ENCODE measurements around the gene ACIN1.

Gene ACIN1

DNA sequence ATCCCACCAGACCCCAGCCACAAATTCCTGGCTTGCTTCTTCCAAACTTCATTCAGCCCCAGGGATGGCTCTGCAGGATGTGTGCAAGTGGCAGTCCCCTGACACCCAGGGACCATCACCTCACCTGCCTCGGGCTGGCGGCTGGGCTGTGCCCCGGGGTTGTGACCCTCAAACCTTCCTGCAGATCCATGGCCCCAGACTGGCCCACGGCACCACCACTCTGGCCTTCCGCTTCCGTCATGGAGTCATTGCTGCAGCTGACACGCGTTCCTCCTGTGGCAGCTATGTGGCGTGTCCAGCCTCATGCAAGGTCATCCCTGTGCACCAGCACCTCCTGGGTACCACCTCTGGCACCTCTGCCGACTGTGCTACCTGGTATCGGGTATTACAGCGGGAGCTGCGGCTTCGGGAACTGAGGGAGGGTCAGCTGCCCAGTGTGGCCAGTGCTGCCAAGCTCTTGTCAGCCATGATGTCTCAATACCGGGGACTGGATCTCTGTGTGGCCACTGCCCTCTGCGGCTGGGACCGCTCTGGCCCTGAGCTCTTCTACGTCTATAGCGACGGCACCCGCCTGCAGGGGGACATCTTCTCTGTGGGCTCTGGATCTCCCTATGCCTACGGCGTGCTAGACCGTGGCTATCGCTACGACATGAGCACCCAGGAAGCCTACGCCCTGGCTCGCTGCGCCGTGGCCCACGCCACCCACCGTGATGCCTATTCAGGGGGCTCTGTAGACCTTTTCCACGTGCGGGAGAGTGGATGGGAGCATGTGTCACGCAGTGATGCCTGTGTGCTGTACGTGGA lies 52.6 kb downstream of the ACIN1 start, which contains the start of gene PSMB11:
Gene PSMB11, plus strand, starts transcription at position 51 of the 804 bp plus-strand sequence. Its CDS starts 14 bp downstream, at position 65.
- no peak for TF ChIP-seq TAF1 (IDR thresholded peaks at IDR 0.05; ENCODE audit: borderline replicate concordance, low read depth, low read length)
- no peak for TF ChIP-seq POLR2A (IDR thresholded peaks at IDR 0.05; ENCODE audit: low read depth, low read length)
- TF ChIP-seq POLR2AphosphoS5 (IDR thresholded peaks at IDR 0.05; ENCODE audit: low read depth, low read length) = no peak
- DNase-seq (ENCODE audit: insufficient read length) (no peak), FAIRE-seq (no peak)

DNA sequence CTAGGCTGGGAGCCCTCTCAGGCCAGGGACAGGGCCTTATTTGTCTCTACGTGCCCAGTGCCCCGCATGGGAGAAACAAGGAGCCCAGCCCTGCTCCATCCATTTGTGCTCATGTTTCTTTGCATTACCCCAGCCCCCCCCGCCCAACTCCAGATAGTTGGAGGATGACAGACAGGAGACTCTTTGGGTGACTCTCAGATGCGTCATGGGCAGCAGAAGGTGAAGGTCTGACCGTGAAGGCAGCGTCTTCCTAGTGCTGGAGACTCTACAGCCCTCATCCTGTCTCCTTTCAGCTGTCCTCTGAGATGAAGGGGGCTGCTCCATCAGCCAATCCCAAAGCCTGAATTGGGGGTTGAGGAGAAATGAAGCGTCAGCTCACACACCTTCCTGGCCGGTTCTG lies 53.2 kb downstream of the ACIN1 start:
- DNase-seq (ENCODE audit: insufficient read length) (no peak), FAIRE-seq (no peak)
- TF ChIP-seq POLR2A (IDR thresholded peaks at IDR 0.05; ENCODE audit: low read depth, low read length) (no peak), POLR2AphosphoS5 (IDR thresholded peaks at IDR 0.05; ENCODE audit: low read depth, low read length) (no peak), TAF1 (IDR thresholded peaks at IDR 0.05; ENCODE audit: borderline replicate concordance, low read depth, low read length) (no peak)

DNA sequence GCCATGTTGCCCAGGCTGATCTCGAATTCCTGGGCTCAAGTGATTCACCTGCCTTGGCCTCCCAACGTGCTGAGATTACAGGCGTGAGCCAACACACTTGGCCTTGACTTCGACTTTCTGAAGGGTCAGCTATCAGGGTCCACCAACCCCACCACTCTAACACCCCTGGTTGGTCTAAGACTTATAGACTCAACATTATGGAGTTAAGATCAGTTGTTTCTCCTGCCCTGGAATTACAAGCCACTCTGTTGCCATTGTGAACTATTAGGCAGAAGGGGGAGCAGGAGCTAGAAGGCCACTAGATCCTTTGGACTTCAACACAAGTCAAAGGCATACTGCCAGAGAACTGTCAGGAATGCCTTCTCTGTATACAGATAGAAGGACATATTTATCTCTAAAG lies 54.8 kb downstream of the ACIN1 start:
- FAIRE-seq = no peak
- DNase-seq (ENCODE audit: insufficient read length) = no peak
- TF ChIP-seq POLR2A (IDR thresholded peaks at IDR 0.05; ENCODE audit: low read depth, low read length) = no peak
- TF ChIP-seq POLR2AphosphoS5 (IDR thresholded peaks at IDR 0.05; ENCODE audit: low read depth, low read length) = no peak
- TF ChIP-seq TAF1 (IDR thresholded peaks at IDR 0.05; ENCODE audit: borderline replicate concordance, low read depth, low read length) = no peak

DNA sequence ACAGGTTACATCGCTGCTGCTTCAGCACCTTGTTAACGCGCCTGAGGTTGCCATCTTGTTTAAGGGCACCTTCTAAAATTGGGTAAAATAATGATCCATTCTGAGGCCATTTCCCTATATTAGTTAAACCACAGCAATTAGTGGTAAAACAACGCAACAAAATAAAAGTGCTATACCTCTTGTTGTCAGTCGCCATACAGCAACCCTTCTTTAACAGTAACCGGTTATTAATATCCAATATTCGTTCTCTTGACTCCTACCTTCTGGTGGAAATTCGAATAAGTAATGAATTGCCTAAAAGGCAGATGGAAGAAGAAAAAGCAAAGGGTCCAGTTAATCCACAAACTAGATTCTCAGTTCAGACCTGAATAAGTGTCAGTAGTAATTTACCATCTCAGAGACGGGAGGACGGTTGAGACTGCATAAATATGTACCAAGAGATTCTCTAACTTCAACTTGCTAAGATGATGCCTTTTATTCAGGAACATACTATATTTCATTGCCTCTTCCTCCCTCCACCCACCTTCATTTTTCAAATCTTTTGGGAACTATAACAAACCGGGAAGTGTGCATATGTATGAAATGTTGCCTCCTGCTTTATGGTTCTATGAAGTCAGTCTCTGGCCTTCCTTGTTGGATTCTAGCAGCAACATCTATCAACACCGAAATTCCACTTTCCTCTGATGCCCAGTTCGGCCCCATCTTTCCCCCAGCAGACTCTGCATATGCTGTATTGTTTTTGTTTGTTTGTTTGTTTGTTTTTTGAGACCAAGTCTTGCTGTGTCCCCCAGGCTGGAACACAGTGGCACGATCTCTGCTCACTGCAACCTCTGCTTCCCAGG lies 59.4 kb downstream of the ACIN1 start:
- DNase-seq (ENCODE audit: insufficient read length) (no peak), FAIRE-seq (no peak)
- no peak for TF ChIP-seq TAF1 (IDR thresholded peaks at IDR 0.05; ENCODE audit: borderline replicate concordance, low read depth, low read length)
- no peak for TF ChIP-seq POLR2AphosphoS5 (IDR thresholded peaks at IDR 0.05; ENCODE audit: low read depth, low read length)
- no peak for TF ChIP-seq POLR2A (IDR thresholded peaks at IDR 0.05; ENCODE audit: low read depth, low read length)

DNA sequence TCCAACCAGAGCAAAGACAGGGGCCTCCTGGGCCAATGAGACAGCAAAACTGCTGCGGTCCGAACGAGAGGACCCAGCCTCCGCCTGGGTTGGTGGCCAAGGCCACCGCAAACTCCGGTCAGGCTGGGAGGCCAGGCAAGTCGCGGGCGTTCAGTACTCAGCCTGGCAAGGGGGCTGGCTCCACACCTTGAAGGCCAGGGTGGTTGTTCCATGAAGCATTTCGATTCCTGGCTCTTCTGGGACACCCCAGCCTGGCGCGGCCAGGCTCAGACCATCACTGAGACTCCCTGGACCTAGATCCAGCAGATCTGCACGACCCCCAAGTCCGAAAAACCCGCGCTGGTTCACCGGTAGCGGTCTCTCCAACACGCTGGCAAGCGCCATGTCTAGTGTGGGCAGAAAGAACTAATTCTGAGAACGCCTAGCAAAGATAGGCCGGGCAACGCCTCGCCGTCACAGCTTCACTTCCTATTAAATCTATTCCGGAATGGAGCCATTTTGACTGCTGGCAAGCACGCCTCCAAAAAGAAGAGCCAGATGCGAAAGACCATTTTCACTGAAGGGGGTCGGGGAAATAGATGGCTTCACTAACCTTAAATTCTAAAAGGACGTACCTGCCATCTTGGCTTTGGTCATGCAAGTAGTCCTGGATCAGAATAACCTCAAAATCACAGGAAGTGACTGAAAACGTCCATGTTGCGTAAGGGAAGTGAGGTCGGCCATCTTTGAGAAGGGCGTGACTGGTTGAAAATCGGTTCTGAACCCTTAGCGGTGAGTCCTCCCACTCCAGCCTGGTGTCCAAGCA lies 60.2 kb downstream of the ACIN1 start, which contains the start of gene PSMB5:
Gene PSMB5, minus strand, starts transcription at position 403 of the 805 bp plus-strand sequence. Its CDS starts 19 bp downstream, at position 384.
- peak; percentile 89 for DNase-seq (ENCODE audit: insufficient read length)

DNA sequence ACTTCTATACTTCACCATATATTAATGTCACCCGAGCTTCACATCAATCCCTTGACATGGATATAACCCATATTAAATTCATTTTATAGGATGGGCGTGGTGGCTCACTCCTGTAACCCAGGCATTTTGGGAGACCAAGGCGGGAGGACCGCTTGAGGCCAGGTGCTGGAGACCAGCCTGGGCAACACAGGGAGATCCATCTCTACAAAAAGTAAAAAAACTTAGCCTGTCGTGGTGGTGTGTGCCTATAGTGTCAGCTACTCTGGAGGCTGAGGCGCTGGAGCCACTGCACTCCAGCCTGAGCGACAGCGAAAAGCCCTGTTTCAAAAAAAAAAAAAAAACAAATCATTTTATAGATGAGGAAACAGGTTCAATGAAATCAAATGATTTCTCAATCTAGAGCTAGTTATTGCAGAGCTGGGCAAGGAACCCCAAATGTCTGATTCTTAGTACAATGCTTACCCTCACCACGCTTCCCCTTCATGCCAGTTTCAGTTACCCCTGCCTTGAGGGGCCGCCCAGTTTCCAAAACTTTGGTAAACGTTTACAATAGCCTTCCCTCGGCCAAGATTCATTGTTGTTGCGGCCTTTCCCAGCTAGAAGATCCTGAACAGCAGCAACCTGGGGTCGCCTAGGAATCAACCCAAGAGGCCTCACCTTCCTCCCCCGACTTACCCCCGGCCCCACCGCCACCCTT lies 61.0 kb downstream of the ACIN1 start:
- TF ChIP-seq POLR2A (IDR thresholded peaks at IDR 0.05; ENCODE audit: low read depth, low read length) (no peak), POLR2AphosphoS5 (IDR thresholded peaks at IDR 0.05; ENCODE audit: low read depth, low read length) (no peak), TAF1 (IDR thresholded peaks at IDR 0.05; ENCODE audit: borderline replicate concordance, low read depth, low read length) (no peak)
- FAIRE-seq (no peak), DNase-seq (ENCODE audit: insufficient read length) (no peak)

More for the DNA sequence above, 60.2 kb downstream of the ACIN1 start, which contains the start of gene PSMB5:
- TF ChIP-seq POLR2A (IDR thresholded peaks at IDR 0.05; ENCODE audit: low read depth, low read length) (peak; percentile 79), TAF1 (IDR thresholded peaks at IDR 0.05; ENCODE audit: borderline replicate concordance, low read depth, low read length) (peak; percentile 76; the same call in 1 of the 2 replicates), POLR2AphosphoS5 (IDR thresholded peaks at IDR 0.05; ENCODE audit: low read depth, low read length) (peak; percentile 78; the same call in 1 of the 2 replicates)
- peak; percentile 92 for FAIRE-seq

GRCh38 chr14:23033251-23033727 lies 61.6 kb downstream of the ACIN1 start:
- no peak for FAIRE-seq
- TF ChIP-seq POLR2A (IDR thresholded peaks at IDR 0.05; ENCODE audit: low read depth, low read length) (no peak), TAF1 (IDR thresholded peaks at IDR 0.05; ENCODE audit: borderline replicate concordance, low read depth, low read length) (no peak), POLR2AphosphoS5 (IDR thresholded peaks at IDR 0.05; ENCODE audit: low read depth, low read length) (no peak)
- DNase-seq (ENCODE audit: insufficient read length) = no peak

- FAIRE-seq (no peak), DNase-seq (ENCODE audit: insufficient read length) (no peak)
- TF ChIP-seq POLR2A (IDR thresholded peaks at IDR 0.05; ENCODE audit: low read depth, low read length) (no peak), TAF1 (IDR thresholded peaks at IDR 0.05; ENCODE audit: borderline replicate concordance, low read depth, low read length) (no peak), POLR2AphosphoS5 (IDR thresholded peaks at IDR 0.05; ENCODE audit: low read depth, low read length) (no peak)
Measured at GRCh38 chr14:23030936-23031335, 64.0 kb downstream of the ACIN1 start.

DNA sequence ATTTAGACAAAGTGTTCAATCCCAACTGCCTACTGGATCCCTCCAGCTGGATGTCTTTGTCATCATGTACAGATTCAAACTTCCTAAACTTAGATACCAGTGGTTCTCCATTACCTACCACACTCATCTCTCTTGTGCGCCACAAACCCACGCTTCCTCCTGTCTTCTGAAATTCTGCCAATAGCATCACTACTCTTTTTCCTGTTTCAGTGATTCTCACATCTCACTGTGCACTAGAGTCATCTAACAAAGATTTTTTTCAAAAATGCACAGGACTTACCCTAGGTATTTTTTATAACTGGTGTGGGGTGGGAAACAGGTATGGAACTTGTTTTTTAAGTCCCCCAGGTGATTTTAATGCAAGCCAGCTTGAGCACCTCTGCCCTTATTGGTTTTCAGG lies 66.1 kb downstream of the ACIN1 start:
- FAIRE-seq = no peak
- TF ChIP-seq TAF1 (IDR thresholded peaks at IDR 0.05; ENCODE audit: borderline replicate concordance, low read depth, low read length) = no peak
- TF ChIP-seq POLR2AphosphoS5 (IDR thresholded peaks at IDR 0.05; ENCODE audit: low read depth, low read length) = no peak
- TF ChIP-seq POLR2A (IDR thresholded peaks at IDR 0.05; ENCODE audit: low read depth, low read length) = no peak
- DNase-seq (ENCODE audit: insufficient read length) = no peak

Data from GM12892 (cell line).